PC-3 (cell line): ENCODE results near the gene DCDC2. TPM values are rescaled to one million over a fixed set of nuclear protein-coding genes. Genes with fewer than 3 reads are reported as not detected.
"Not testable (repeated sequence)": the region's sequence is repeated elsewhere in the genome, so short reads cannot be mapped to it uniquely, and the experiment has no call there.

Experiments used
- ATAC-seq: fragments of 200-7000 bp; cut with Tn5 transposase; 2 replicates; pipeline ENCODE4 v1.9.1; 2020; ENCODE audit warnings: mild to moderate bottlenecking, moderate library complexity
- BruUV-seq: library from RNA; stranded (reverse); fragments of 400-500 nt; replicated peaks from 2 replicates; lab custom pipeline; 2021; lab: Mats Ljungman, UMichigan
- CTCF ChIA-PET: fragments of 300-600 bp; sonication (Branson Sonifier 250); formaldehyde crosslinking; loops from one replicate; lab custom pipeline; 2022; ENCODE audit warnings: antibody characterized with exemption; lab: Charles Lee
- POLR2A ChIA-PET: fragments of 300-600 bp; sonication (Branson Sonifier 250); formaldehyde crosslinking; loops from one replicate; lab custom pipeline; 2022; ENCODE audit warnings: antibody characterized with exemption; ENCODE audit not compliant: unreplicated experiment; lab: Charles Lee
- DNase-seq: peaks from one replicate; pipeline ENCODE4 v3.0.0-alpha.2; 2015
- H2AFZ ChIP-seq: fragments of 300-600 bp; sonication (generic); 2 replicates; pipeline ENCODE4 v1.6.0; 2016; ENCODE audit warnings: antibody characterized with exemption, low read length
- H3F3A ChIP-seq: fragments of 300-600 bp; sonication (generic); one replicate; pipeline ENCODE4 v1.6.0; 2017; ENCODE audit warnings: antibody characterized with exemption, low read length, control low read depth, mild to moderate bottlenecking; ENCODE audit not compliant: unreplicated experiment
- H3K27ac ChIP-seq: fragments of 300-600 bp; sonication (generic); 2 replicates; pipeline ENCODE4 v1.5.1; 2016; ENCODE audit warnings: mild to moderate bottlenecking, low read length
- H3K27me3 ChIP-seq: fragments of 300-600 bp; sonication (generic); 2 replicates; pipeline ENCODE4 v1.6.1; 2016; ENCODE audit warnings: low read length, mixed read lengths
- H3K36me3 ChIP-seq: fragments of 300-600 bp; sonication (generic); 2 replicates; pipeline ENCODE4 v1.6.1; 2016; ENCODE audit warnings: low read depth, mixed run types, low read length, mixed read lengths
- H3K4me1 ChIP-seq: fragments of 300-600 bp; sonication (generic); 2 replicates; pipeline ENCODE4 v1.5.1; 2016; ENCODE audit warnings: low read length; ENCODE audit not compliant: insufficient read depth
- H3K4me2 ChIP-seq: fragments of 300-600 bp; sonication (generic); 2 replicates; pipeline ENCODE4 v1.6.0; 2016; ENCODE audit warnings: low read length
- H3K4me3 ChIP-seq: fragments of 300-600 bp; sonication (generic); 2 replicates; pipeline ENCODE4 v1.5.1; 2016; ENCODE audit warnings: mild to moderate bottlenecking, low read length, mixed read lengths
- H3K79me2 ChIP-seq: fragments of 300-600 bp; sonication (generic); 2 replicates; pipeline ENCODE4 v1.6.1; 2017; ENCODE audit warnings: low read length, mixed read lengths
- H3K9ac ChIP-seq: fragments of 300-600 bp; sonication (generic); 2 replicates; pipeline ENCODE4 v1.6.0; 2016; ENCODE audit warnings: mild to moderate bottlenecking, low read length
- H3K9me2 ChIP-seq: fragments of 300-600 bp; sonication (generic); replicated peaks from 2 replicates; pipeline ENCODE4 v1.6.1; 2016; ENCODE audit warnings: mixed run types, low read length, mixed read lengths
- H3K9me3 ChIP-seq: fragments of 300-600 bp; sonication (generic); 2 replicates; pipeline ENCODE4 v1.6.1; 2016; ENCODE audit warnings: low read length, mixed read lengths
- H4K20me1 ChIP-seq: fragments of 300-600 bp; sonication (generic); 2 replicates; pipeline ENCODE4 v1.6.1; 2016; ENCODE audit warnings: low read length, mixed read lengths
- EZH2 ChIP-seq: fragments of 300-600 bp; sonication (generic); IDR thresholded peaks from one replicate; pipeline ENCODE4 v1.6.1; 2017; ENCODE audit warnings: antibody characterized with exemption, mild to moderate bottlenecking, low read length; ENCODE audit not compliant: unreplicated experiment
- EZH2phosphoT487 ChIP-seq: fragments of 300-600 bp; sonication (generic); IDR thresholded peaks from 2 replicates; pipeline ENCODE4 v1.6.1; 2018; ENCODE audit warnings: mild to moderate bottlenecking, antibody characterized with exemption, low read length, borderline replicate concordance
- intact Hi-C: fragments of 100-400 bp; cut with micrococcal nuclease; formaldehyde crosslinking; loops from 2 replicates; pipeline ENCODE4 v1.9.0; 2023
- total RNA-seq: library from RNA; depleted of rRNA; stranded (reverse); fragments of >200 nt; gene quantifications from 2 replicates; pipeline ENCODE4 v1.2.3, GENCODE V29; 2014
- TF ChIP-seq, protein P1 (sequence below): fragments of 300-600 bp; sonication (generic); conservative IDR thresholded peaks from 2 replicates; pipeline ENCODE4 v1.5.1; 2017; ENCODE audit warnings: antibody characterized with exemption, low read depth, mild to moderate bottlenecking, low read length

The DCDC2 gene
- total RNA-seq, 1 experiment from 2014 or later = 0.11 TPM

DNA sequence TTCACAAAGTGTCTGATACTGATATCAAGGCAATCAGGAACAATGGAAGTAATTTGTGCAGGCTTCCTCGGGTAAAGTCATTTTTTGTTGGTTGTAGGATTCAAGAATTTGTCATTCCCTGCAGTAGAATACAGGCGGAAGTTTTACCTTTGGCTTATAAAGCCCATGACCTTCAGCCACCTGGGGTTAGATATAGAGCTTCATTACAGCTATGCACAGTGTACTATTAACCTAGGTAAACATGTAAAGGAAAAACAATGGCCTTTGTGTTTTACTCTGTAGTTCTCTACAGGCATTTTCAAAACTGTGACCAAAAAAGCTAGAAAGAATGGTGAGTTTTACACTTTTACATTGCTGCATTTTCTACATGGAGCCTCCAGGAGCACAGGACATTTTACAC, 116.9 kb downstream of the DCDC2 start:
- POLR2A ChIA-PET = no interaction called here
- Histone ChIP-seq H4K20me1 (no peaks in the 10 kb centered on the region), H3K4me3 (no peak overlapping the region), H3K79me2 (no peaks in the 10 kb centered on the region), H2AFZ (no peak overlapping the region), H3K27me3 (peaks cover 36% of the 10 kb centered on the region), H3K9me3 (no peaks in the 10 kb centered on the region), H3K9ac (no peak overlapping the region), H3K4me1 (no peaks in the 10 kb centered on the region), H3K4me2 (no peak overlapping the region), H3K27ac (no peak overlapping the region), H3F3A (no peaks in the 10 kb centered on the region), H3K36me3 (no peaks in the 10 kb centered on the region), H3K9me2 (no peaks in the 10 kb centered on the region)
- CTCF ChIA-PET = no interaction called here
- intact Hi-C loops = no loop called here
- ATAC-seq = no peak
- no TSS peak for BruUV-seq
- DNase-seq = no peak
- TF ChIP-seq EZH2phosphoT487 (no peak), EZH2 (no peak)
- TF ChIP-seq, protein P1, sequence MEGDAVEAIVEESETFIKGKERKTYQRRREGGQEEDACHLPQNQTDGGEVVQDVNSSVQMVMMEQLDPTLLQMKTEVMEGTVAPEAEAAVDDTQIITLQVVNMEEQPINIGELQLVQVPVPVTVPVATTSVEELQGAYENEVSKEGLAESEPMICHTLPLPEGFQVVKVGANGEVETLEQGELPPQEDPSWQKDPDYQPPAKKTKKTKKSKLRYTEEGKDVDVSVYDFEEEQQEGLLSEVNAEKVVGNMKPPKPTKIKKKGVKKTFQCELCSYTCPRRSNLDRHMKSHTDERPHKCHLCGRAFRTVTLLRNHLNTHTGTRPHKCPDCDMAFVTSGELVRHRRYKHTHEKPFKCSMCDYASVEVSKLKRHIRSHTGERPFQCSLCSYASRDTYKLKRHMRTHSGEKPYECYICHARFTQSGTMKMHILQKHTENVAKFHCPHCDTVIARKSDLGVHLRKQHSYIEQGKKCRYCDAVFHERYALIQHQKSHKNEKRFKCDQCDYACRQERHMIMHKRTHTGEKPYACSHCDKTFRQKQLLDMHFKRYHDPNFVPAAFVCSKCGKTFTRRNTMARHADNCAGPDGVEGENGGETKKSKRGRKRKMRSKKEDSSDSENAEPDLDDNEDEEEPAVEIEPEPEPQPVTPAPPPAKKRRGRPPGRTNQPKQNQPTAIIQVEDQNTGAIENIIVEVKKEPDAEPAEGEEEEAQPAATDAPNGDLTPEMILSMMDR = no peak

DNA sequence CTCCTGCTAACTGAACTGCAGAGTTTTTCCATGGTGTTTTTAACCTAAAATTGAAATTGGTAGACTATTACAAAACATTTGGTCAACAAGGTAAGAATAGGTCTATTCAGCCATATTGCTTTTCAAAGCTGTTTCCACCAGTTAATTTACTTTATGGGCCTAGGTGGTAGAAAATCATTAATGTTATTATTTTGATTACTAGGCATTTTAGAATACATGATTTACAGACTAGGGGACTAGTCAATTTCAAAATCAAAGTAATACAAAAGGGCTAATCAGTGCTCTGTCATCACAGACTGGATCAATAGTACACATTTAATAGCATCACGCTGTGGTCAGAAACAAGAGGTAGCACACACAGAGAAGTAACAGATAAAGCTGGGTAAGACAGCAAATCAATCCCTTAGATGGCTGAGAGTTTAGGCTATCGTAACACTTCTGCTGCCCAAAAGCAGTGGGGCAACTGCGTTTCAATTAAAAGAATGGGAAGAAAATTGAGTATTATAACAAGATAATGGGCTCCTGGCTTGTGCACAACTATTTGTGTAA, 117.4 kb downstream of the DCDC2 start:
- H4K20me1 ChIP-seq = no peaks in the 10 kb centered on the region
- no peak overlapping the region for H3K4me3 ChIP-seq
- no peaks in the 10 kb centered on the region for H3K36me3 ChIP-seq
- no peaks in the 10 kb centered on the region for H3F3A ChIP-seq
- POLR2A ChIA-PET = no interaction called here
- no peaks in the 10 kb centered on the region for H3K9me3 ChIP-seq
- H3K4me1 ChIP-seq = no peaks in the 10 kb centered on the region
- H3K4me2 ChIP-seq = no peak overlapping the region
- no peak overlapping the region for H3K27ac ChIP-seq
- ATAC-seq (no peak), DNase-seq (no peak)
- BruUV-seq = no TSS peak
- H3K27me3 ChIP-seq = peaks cover 35% of the 10 kb centered on the region
- TF ChIP-seq EZH2phosphoT487 (no peak), EZH2 (no peak)
- TF ChIP-seq, protein P1 = no peak
- H2AFZ ChIP-seq = no peak overlapping the region
- CTCF ChIA-PET = no interaction called here
- H3K79me2 ChIP-seq = no peaks in the 10 kb centered on the region
- no peaks in the 10 kb centered on the region for H3K9me2 ChIP-seq
- H3K9ac ChIP-seq = no peak overlapping the region
- intact Hi-C loops = no loop called here

DNA sequence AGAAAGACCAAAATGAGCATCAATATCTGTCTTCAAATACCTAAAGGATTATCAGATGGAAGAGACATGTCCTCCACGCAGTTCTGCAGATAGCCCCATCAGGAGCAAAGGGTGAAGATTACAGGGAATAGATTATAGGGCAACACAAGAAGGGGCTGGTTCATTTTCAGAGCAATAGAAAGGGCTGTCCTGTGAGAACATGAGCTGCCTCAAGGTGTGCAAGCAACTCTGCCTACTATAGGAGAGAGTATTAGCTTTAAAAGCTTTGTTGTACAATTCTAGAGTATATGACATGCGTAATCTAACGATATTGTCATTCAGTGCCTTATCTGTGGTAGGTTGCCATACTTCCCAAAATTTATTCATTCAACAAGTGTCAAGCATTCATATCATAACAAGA, 119.2 kb downstream of the DCDC2 start:
- Histone ChIP-seq H3K4me1 (no peaks in the 10 kb centered on the region), H3K4me3 (no peak overlapping the region), H3K79me2 (no peaks in the 10 kb centered on the region), H3K9me2 (no peaks in the 10 kb centered on the region), H3F3A (no peaks in the 10 kb centered on the region), H3K36me3 (no peaks in the 10 kb centered on the region), H4K20me1 (no peaks in the 10 kb centered on the region), H3K4me2 (no peak overlapping the region), H3K27me3 (peaks cover 30% of the 10 kb centered on the region), H2AFZ (no peak overlapping the region), H3K9ac (no peak overlapping the region), H3K27ac (no peak overlapping the region), H3K9me3 (no peaks in the 10 kb centered on the region)
- BruUV-seq = no TSS peak
- ATAC-seq (no peak), DNase-seq (no peak)
- intact Hi-C loops = no loop called here
- POLR2A ChIA-PET = no interaction called here
- CTCF ChIA-PET = no interaction called here
- TF ChIP-seq, protein P1 = no peak
- TF ChIP-seq EZH2 = no peak
- TF ChIP-seq EZH2phosphoT487 = no peak

DNA sequence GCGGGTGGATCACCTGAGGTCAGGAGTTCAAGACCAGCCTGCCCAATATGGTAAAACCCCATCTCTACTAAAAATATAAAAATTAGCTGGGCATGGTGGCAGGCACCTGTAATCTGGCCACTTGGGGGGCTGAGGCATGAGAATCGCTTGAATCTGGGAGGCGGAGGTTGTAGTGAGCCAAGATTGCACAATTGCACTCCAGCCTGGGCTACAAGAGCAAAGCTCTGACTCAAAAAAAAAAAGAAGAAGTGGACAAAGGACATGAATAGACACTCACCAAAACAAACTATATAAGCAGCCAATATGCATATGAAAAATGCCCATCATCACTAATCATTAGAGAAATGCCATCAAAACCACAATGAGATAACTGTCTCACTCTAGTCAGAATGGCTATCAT, 121.1 kb downstream of the DCDC2 start:
- POLR2A ChIA-PET, CTCF ChIA-PET, intact Hi-C loops: not testable (repeated sequence)

More for the DNA sequence above, 121.1 kb downstream of the DCDC2 start:
- H3K9ac ChIP-seq, H3K4me2 ChIP-seq, DNase-seq, BruUV-seq, H4K20me1 ChIP-seq, ATAC-seq, H3K36me3 ChIP-seq, H3K27ac ChIP-seq, H3K79me2 ChIP-seq, H2AFZ ChIP-seq, H3K9me2 ChIP-seq, H3K4me1 ChIP-seq, H3K4me3 ChIP-seq, H3K9me3 ChIP-seq, H3F3A ChIP-seq: not testable (repeated sequence)
- peaks cover 34% of the 10 kb centered on the region for H3K27me3 ChIP-seq
